Body of pancreas (tissue), 4 donors: ENCODE data around the gene TBX4.

Source experiments
- POLR2A ChIP-seq, 3 donors: fragments of 450-650 bp; IDR thresholded peaks; one replicate each; pipeline ENCODE4 v1.6.1; 2016; ENCODE audit warnings: antibody characterized with exemption in 3 of 3, mild to moderate bottlenecking in 2 of 3
- TF ChIP-seq, protein P1 (sequence below), 7 experiments: fragments of 450-650 bp in 4 of 7; fragments of 200-600 bp in 3 of 7; sonication (generic) in 3 of 7; IDR thresholded peaks; one replicate each; pipeline ENCODE4 v1.5.1; 2016 to 2019; ENCODE audit warnings: antibody characterized with exemption in 7 of 7

DNA sequence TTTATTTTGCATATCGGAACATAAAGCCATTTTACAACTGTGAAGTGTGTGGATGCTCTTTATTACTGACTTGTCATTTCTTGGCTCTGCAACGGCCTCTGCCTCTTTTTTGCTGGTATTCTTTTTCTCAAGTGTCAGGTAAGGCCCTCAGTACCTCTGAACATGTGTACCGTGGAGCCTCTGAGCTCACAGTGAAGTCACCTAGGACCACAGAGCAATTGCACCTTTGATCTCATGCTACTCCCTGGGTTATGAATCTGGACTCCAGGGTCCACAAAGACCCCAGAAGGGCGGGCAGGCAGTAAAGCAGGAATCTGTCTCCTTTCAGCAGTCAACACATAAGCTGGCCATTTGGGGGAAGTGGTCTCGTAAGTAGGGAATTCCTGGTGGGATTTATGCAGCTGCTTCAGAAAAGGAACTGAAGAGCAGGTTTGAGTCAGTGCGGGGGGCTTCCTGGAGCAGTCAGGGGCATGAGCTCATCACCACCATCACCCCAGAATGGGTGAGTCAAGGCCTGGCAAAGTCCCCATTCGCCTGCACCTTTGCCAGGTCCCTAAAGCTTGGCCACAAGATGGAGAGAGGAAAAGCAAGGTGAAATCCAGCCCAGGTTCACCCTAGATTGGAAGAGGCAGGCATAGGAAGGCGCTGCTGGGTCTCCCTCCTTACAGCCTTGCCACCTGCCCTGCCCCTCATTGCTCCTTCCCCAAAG lies 33.0 kb downstream of the TBX4 start:
- TF ChIP-seq, protein P1, sequence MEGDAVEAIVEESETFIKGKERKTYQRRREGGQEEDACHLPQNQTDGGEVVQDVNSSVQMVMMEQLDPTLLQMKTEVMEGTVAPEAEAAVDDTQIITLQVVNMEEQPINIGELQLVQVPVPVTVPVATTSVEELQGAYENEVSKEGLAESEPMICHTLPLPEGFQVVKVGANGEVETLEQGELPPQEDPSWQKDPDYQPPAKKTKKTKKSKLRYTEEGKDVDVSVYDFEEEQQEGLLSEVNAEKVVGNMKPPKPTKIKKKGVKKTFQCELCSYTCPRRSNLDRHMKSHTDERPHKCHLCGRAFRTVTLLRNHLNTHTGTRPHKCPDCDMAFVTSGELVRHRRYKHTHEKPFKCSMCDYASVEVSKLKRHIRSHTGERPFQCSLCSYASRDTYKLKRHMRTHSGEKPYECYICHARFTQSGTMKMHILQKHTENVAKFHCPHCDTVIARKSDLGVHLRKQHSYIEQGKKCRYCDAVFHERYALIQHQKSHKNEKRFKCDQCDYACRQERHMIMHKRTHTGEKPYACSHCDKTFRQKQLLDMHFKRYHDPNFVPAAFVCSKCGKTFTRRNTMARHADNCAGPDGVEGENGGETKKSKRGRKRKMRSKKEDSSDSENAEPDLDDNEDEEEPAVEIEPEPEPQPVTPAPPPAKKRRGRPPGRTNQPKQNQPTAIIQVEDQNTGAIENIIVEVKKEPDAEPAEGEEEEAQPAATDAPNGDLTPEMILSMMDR (IDR thresholded peaks at IDR 0.05): no peak
- no peak for TF ChIP-seq POLR2A (IDR thresholded peaks at IDR 0.05)
